ENCODE results near the gene CAPN15.

Gene CAPN15

DNA sequence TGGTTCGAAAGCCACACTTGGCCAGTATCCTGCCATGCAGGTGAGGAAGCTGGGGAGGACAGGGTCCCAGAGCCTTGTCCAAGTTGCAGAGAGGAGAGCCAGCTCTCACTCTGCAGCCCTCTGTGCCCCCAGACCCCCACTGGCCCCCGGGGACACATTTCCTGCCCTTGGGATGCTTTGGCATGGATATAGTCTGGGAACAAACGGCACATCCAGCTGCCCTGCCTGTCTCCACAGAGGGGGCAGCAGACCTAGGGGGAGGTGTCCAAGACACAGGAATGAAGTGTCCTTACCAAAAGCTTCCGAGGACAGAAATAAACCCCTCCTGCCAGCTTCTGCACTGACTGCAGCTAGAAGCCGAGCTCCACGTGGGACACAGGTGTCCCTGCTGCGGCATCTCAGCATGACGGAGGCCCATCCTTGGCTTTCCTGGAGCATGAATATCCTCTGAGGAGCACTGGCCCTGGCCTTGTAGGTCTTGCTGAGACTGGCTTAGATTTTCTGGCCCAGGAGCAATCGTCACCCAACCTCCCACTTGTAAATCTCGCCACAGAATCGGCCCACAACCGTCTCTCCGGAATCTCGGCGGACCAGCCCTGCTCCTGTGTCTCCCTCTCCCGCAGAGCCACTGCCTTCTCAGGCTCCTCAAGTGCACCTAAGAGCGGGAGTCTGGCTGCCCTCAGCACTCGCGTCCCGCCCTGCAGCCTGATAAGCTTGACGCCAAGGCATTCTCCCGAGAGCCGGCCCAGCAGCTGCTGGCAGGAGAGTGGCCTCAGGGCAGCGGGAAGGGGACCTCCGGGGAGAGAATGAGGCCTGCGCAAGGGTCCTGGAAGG, 1.1 kb upstream of the CAPN15 start:
- DNase-seq, result no peak

DNA sequence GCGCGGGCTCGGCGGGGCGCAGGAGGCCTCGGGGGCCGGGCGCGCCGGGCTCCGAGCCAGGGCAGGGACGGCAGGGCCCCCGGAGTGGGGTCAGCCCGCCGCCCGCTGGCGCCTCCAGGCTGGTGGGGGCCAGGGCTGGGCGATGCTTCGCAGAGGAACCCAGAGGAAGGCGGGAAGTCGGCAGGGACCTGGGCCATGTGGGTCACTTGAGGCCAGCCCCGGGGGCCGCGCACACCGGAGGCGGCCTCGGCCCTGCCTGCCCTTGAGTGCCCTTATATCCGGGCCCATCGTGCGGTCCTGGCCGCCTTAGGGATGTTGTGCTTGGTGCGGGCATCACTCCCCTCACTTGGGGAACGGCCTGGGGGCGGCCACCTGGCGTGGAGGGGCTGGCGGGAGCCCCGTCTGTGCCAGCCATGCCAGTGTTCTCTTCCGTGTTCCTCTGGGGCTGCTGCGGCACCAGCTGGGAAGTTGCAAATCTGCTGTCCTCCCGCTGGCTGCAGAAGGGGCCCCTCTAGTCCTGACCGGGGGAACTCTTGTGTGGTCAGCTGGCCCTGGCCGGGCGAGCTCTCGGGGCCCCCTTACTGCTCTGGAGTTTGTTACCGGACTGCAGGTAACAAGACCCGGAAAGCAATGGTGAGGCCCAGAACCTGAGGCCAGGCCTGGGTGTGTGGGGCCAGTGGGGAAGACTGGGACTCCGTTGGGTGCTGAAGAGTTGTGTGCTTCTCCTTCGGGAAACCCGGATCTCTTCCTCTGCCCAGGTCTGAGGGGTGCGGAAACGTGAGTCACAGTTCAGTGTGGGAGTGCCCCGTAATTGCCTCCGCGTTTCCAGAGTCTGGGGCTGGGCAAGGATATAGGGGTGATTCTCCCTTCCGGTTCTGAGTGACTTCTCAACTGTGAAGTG, 849 bp downstream of the CAPN15 start:
- DNase-seq, result no peak

DNA sequence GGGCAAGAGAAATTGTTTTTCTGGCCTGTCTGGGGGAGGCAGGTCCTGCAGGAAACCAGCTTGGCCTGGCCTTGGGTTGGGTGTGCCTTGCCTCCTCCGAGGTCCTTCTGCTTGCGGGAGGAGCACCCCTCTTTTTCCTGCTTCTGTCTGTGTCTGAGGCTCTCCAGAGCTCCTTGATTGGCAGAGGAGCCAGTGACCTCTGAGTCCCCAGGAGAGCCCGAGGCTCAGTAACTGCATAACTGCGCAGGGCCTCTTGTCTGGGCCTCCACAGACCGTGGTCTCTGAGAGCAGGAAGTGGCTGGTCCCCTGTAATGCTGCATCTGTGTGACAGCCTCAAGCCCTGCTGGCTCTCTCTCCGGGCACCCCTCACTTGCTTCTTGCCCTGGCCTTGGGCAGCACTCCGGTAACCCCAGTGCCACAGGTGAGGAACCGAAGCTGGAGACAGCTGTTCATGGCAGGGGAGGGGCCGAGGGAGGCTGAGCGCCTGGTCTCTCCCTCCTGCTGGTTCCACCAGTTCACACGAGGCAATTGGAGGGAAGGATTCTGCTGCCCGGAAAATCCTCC, 1.6 kb downstream of the CAPN15 start:
- no peak for DNase-seq

DNA sequence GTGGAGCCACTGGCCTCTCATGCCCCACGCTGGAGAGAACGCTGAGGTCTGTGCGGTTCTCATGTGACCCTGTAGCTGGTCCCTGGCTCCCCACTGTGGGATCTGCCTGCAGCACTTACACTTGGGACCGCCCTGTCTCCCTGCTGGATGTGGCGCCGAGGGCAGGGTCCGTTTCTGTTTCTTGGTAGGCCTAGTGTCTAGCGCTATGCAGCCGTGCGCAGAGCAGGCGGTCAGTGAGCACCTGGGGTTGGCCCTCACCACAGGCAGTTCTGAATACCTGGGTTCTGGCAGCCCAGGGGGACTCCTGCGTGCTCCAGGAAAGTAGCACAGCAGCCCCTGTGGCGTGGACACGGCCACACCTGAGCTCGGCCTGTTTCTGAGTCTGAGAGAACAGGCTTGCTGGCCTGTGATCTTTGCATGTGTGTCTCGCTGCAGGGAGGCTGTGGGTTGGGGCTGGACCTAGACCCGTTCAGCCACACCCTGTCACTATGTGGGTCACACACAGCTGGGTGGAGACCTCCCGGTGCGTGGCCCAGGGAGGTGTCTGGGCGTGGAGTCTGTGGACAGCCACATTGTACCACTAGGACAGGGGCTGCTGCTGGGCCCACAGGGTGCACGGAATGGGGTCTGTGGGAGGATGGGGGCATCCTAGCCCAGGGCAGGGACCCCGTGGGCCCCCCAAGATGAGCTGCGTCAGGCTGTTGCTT, 2.8 kb downstream of the CAPN15 start:
- no peak for DNase-seq

DNA sequence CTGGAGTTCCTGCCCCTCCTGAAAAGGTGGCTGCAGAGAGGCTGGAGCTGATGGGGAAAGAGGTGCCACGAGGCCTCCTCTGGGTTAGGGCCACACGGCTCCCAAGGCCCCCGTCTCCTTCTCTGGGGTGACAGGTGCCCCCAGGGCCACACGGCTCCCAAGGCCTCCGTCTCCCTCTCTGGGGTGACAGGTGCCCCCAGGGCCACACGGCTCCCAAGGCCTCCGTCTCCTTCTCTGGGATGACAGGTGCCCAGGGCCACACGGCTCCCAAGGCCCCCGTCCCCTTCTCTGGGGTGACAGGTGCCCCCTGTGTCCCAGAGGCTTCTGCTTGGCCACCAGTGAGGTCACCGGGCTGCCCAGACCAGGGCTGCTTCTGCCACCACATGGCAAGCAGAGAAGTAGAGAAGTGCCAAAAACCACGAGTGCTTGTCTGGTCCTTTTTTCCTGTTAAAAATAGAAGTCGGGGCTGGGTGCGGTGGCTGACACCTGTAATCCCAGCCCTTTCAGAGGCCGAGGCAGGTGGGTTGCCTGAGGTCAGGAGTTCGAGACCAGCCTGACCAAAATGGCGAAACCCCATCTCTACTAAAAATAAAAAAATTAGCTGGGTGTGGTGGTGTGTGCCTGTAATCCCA, 4.1 kb downstream of the CAPN15 start:
- DNase-seq, result no peak

DNA sequence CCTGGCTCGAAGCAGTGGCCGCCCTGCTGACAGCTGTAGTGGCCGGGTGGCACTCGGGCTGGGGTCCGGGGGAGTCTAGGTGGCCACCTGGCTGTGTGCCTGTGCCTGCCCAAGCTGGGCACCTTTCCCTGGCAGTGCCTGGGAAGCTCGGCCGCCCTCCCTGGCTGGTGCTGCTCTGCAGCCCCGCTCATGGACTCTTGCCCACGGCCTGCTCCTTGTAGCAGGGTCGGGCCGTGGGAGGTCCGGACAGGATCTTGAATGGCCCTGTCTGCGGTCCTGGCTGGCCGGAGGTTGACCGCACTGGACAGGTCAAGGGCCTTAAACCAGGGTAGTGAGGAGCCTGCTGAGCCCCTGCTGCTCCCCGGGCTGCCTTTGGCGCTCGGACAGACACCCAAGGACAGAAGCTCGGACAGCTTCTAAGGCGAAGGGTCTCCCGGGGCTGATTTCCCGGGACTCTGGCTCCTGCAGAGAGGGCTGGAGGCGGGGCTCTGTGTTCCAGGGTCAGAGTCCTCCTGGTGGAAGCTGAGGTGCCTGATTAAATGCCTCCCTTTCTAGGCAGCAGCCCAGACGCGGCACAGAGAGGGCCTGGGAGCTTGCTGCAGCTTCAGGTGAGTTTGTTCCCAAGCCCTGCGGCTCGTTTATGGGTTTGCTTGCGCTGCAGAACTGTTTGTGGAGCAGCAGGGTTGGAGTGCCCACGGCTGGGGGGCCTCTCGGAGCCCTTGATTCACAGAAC, 6.0 kb downstream of the CAPN15 start:
- no peak for DNase-seq

DNA sequence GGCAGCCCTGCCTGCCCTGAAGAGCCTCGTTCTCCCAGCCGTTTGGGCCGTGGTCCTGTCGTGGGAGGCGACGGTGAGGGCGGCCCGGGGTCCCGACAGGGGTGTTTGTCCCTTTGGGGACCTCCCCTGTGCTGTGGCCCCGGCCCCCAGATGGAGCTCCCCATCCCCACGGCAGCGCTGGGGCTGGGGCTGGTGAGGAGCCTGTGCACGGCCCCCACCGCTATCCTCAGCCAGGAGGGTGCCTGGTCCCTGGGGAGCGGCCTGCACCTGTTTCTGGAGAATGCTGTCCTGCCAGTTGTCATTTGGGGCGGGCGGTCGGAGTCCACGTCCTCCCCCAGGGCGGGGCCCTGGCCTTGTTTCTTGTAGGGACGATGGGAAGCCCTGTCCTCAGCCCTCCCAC, 6.6 kb downstream of the CAPN15 start:
- DNase-seq, result no peak

DNA sequence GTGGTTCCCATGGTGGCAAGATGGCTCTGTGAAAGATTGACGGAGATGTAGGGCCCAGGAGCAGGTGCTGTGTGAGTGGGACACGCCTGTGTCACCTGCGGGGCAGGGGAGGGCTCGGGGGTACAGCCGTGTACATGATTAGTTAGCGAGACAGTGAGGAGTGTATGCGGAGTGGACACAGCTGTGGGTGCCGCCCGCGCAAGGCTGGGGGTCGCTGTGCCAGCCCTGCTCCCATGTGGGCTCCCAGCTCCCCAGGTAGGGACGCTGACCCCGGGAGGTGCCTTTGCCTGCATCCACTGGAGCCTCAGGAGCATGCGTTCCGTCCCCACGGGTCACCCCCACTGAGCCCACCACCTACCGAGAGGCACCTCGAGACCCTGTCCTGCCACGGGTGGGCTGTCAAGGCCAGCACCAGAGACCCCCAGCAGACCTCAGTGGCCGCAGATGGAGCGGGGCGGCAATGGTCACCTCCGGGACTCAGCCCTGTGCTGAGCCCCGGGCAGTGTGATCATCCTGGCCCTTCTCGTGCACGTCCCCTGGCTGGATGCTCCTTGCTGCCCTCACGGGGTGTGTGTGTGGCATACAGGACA, 7.4 kb downstream of the CAPN15 start:
- no peak for DNase-seq

DNA sequence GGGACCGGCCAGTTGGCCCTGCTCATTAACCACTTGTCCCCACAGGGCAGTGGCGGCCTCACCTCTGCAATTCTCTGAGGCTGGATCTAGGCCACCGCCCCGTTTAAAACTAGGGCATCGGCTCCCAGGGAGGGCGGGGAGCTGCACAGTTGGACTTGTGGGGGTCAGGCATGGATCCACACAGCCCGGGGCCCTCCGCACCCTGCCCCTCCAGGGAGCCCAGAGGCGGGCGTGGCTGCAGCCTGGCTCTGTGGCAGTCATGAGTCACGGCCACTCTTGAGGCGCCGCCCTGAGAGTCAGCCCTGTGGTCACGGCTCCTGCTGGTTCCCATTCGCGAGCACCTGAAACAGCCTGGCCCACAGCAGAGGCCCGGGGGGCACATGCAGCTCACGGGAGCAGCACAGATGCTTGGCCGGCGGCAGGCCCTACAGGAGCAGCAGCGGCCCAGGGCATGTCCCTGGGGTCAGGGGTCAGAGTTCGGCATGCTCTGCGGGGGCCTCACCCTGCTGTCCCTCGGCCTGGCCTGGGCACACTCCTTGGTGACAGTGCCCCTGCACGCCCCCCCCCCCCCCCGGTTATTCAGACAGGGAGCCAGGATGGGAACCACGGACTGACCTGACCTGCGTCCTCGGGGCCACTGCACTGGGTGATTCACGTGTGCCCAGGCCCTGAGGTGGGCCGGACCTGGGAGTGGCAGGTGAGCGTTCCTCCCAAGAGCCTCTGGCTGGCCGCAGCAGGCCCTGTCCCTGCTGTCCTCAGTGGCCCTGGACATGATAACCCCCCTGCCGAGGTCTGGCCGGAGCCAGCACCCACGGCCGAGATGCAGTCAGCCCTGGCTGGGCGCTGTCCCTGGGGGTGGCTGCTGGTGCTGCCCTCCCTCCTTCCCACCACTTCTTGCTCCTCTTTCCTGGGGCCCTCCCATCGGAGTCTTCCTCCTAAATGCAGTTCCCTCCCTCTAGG, 8.2 kb downstream of the CAPN15 start:
- DNase-seq, result no peak

DNA sequence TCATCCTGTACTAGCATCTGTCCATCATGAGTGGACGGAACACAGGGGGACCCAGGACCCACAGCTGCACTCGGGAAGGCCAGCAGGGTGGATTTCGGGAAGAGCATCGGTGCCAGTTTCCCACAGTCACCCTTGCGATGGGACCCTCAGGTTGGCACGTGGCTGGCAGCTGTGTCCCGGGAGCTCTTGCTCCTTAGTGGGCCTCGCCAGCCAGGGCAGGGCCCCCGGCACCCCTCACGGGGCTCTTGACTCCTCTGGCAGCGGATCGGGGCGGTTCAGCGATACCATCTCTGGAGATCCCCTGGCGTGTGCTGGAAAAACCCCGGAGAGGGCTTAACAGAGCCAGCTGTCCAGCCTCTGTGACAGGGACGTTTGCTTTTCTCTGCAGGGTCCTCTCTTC, 9.2 kb downstream of the CAPN15 start:
- no peak for DNase-seq

DNA sequence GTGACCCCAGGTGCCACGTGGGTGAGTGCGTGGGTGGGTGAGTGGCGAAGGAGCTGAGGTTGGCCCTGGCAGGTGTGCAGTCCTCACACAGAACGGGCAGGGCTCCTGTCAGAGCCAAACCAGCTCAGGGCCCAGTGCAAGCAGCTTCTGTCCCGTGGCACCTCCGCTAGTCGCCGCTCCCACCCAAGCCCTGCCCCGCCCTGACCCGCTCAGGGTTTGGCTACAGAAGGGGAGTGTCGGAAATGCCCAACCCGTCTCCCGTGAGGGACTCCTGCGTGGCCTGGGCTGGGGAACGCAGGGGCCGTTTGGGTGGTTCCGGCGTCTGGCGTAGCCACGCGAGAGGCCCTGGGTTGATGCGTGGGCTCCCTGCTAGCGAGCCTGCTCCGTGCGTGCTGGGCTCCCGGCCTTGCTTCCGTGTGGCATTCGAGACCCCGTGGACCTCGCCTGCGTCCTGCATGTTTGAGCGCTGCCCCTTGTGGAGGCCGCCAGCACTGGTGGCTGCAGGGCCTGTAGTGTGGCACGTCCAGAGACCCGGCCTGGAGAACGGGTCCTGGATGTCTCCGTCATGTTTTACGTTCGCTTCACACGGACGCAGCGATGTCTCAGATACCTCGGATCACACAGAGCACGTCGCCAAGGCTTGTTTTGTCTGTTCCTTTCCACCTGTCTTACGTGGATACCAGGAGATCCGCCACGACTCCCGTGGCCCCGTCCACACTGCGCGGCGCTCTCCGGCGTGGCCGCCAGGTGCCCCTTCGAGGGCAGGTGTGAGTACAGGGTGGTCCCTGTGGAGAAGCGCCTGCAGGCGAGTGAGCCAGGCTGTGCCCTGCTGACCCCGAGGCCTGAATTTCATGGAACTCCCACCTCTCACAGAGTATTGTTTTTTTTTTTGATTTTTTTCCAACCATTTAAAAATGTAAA, 10.2 kb downstream of the CAPN15 start:
- DNase-seq, result no peak

DNA sequence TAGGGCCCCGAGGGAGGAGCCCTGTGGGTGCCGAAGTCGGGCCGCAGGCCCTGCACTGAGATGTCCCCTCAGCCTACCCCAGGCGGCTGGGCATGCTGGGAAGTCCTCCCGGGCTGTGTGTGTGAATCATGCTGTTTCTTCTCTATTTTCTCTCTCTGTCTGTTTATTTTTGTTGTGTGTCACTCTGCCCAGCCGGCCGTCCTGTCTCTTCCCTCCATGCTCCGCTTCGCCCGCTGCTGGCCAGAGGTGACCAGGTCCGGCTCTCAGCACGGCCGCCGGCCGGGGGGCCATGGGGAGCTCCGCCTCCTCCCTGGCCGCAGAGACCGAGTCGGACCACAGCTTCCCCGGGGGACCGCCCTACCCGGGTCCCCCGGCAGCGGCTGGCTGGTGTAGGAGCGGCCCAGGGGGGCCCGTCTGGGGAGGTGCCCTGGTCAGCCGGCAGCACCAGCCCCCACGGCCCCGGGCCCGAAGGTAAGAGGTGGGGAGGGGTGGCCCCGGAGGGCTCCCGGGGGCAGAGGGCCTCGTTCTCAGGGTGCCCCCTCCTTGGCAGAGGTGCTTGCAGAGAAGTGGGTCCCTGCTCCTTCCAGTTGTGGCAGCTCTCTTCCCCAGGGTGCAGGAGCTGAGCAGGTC, 12.5 kb downstream of the CAPN15 start:
- DNase-seq, result no peak

DNA sequence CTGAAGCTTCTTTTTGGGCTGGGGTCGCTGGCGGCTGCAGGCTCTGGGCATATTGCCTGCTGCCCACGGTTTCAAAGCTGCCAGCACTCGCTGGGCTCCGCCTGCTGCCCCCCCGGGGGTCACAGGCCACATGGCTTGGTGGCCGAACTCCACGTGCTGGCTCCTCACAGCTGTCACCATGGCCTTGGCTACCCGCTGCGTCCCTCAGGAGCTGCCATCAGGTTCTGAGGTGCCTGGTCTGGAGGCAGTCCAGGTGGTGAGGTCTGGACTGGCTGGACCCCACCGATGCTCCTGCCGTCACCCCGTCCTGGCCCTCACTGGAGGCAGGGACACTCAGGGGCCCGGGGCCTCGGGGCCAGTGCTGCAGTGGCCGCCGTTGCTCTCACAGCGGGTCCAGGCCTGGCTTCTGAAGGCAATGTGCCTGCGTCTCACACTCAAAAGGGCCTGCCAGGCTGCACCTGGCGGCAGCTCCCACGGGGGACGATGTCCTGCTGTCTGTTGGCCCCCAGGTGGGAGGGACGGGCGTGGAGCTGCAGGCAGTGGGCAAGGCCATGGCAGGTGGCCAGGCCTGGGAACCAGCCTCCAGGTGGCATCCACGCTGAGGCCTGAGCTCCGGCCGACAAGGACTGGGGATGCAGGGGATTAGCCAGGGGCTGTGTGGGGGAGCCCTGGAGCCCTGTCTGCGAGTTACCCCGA, 13.3 kb downstream of the CAPN15 start:
- DNase-seq, result no peak

DNA sequence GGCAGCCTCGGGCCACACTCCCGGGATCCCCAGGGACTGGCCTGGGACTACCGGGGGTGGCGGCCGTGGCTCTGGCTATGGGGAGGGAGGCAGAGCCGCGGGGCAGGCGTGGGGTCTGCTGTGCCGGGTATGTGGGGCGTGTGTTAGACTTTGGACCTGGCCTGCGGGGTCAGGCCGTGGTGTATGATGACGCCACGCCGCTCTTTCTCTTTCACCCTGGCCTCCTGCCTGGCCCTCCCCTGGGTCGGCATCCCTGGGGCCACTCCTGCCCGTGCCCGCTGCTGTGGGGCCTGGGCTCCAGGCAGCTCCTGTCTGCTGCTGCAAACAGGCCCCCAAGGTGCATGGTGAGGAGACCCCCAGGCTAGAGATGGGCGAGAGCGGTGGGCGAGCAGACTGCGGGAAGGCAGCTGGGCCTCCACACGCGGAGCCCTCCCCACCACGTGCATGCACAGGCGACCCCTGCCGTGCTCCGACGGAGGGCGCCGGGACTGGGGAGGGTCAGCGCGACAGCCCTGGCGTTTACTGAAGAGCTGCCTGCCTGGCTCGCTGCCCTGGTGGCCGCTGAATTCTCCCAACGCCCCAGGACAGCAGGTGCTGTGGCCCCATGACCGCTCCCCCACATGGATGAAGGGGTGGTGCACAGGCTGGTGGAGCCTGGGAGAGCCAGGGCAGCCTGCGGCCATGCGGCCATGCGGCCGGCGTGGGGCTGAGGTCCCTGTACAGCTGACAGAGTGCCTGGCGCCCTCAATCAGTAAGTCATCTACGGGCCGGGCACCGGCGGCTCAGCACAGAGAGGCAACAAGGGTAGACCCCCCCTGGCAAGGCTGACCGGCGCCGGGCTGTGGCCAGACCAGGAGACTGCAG, 16.0 kb downstream of the CAPN15 start:
- no peak for DNase-seq

DNA sequence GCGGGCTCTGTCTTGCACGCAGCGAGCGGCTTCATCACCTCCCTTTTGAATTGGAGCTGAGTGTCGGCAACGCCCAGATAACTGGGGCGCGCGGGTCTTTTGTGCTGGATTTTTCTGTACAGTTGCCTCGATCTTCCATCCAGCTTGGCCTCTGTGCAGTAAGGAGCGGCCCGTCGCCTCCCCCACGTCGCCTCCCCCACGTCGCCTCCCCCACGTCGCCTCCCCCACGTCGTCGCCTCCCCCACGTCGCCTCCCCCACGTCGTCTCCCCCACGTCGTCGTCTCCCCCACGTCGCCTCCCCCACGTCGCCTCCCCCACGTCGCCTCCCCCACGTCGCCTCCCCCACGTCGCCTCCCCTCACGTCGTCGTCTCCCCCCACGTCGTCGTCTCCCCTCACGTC, 17.0 kb downstream of the CAPN15 start:
- DNase-seq, result no peak

DNA sequence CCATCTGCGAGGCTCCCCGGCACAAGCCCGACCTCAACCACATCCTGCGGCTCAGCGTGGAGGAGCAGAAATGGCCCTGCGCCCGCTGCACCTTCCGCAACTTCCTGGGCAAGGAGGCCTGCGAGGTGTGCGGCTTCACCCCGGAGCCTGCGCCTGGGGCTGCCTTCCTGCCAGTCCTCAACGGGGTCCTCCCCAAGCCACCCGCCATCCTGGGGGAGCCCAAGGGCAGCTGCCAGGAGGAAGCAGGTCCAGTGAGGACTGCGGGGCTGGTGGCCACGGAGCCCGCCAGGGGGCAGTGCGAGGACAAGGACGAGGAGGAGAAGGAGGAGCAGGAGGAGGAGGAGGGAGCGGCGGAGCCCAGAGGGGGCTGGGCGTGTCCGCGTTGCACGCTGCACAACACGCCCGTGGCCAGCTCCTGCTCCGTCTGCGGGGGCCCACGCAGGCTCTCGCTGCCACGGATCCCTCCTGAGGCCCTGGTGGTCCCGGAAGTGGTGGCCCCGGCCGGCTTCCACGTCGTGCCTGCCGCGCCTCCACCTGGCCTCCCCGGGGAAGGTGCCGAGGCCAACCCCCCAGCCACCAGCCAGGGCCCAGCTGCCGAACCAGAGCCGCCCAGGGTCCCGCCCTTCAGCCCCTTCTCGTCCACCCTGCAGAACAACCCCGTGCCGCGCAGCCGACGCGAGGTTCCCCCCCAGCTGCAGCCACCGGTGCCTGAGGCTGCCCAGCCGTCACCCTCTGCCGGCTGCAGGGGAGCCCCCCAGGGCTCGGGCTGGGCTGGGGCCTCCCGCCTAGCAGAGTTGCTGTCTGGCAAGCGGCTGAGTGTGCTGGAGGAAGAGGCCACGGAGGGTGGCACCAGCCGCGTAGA, 19.6 kb downstream of the CAPN15 start:
- peak; percentile 37 for DNase-seq

All from effector CD4-positive, alpha-beta T cell (primary cell).